Astrocyte (in vitro differentiated cells and primary cell): ENCODE results near the gene ZNG1A.

Source experiments
- CTCF ChIP-seq: IDR thresholded peaks from 2 replicates; pipeline ENCODE4 v1.5.1; 2011; ENCODE audit warnings: low read depth, mild to moderate bottlenecking, inconsistent platforms, low read length, moderate library complexity; ENCODE audit not compliant: insufficient read depth
- EZH2 ChIP-seq: IDR thresholded peaks from 2 replicates; pipeline ENCODE4 v1.6.1; 2012; ENCODE audit warnings: mild to moderate bottlenecking, low read length, inconsistent platforms; ENCODE audit not compliant: insufficient read depth

GRCh38 chr9:223152-223551, 44.3 kb upstream of the ZNG1A start:
- TF ChIP-seq EZH2 (no peak), CTCF (no peak)
